GM10266 (cell line): ENCODE results near the gene SCG2.
"Not testable (repeated sequence)": the region's sequence is repeated elsewhere in the genome, so short reads cannot be mapped to it uniquely, and the experiment has no call there.

Experiments used
- DNase-seq: peaks from one replicate; pipeline ENCODE4 v3.0.0; 2012; ENCODE audit errors: extremely low spot score
- CTCF ChIP-seq: IDR thresholded peaks from 2 replicates; pipeline ENCODE4 v1.5.1; 2012; ENCODE audit warnings: mild to moderate bottlenecking, low read depth; ENCODE audit not compliant: control insufficient read depth, insufficient read depth; ENCODE audit errors: missing control alignments

The SCG2 gene

DNA sequence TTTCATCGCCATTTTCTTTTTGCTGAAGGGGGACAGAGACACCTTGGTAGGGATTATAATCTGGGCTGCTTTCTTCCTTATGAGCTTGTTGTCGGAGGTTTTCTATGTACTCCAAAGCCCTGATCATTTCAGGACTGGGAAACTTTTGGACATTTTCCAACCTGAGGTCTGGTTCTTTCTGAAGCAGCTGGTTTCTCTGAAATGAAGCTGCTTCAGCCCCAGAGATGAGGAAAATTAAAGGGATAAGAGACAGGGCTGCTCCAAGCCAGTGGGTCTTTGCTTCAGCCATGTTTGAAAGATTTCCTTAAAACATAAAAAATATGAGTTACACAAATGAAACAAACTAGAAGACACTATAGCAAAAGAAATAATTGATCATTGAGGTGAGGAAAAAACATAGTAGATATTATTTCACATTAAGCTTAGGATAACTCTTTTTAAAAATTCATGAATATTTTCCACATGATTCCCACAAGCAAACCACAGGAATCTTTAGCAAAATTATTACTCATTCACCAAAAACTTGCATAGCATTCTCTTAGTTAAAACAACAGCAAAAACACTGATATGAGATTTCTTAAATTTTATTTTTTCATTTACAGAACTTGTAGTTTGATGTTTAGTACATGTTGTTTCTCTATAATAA lies 3.0 kb downstream of the SCG2 start:
- no peak for DNase-seq
- no peak for TF ChIP-seq CTCF

DNA sequence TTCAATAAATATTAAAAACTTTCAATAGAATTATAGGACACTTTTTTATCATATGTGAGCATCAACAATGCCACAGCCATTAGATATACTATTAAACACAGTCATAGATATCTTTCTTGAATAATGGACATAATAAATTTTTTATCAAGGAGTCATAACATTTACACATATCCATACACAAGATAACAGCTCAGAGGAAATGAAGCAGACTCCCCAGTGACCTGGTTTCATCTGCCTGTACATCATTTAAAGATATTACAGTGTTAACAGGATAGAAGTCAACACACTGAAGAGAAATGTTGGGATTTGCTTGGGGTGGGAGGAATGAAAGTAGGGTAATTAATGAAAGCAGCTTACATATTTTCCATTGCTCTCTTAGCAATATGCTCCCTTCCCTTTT lies 5.1 kb downstream of the SCG2 start:
- no peak for DNase-seq
- TF ChIP-seq CTCF: no peak

GRCh38 chr2:223596208-223596607 lies 6.0 kb downstream of the SCG2 start:
- TF ChIP-seq CTCF: no peak

DNA sequence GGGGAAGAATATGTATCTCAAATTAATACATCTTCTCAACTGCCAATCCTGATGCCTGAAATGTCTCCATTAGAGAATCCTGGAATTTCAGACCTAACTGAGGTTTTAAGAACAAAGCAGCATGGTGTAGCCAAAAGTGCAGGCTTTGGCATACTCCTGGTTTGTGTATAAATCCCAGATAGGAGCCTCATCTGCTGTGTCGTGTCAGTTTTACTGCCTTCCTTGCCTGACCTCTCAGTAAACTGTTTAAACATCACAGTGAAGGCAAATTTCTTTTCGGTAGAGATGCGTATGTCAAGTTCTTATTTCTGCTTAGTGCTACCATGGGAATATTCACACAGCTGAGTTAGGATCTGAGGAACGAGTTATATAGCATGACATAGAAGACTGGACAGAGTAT lies 7.3 kb downstream of the SCG2 start:
- TF ChIP-seq CTCF: no peak
- DNase-seq: no peak

More at GRCh38 chr2:223596208-223596607, 6.0 kb downstream of the SCG2 start:
- no peak for DNase-seq

GRCh38 chr2:223594259-223594658 lies 7.9 kb downstream of the SCG2 start:
- no peak for DNase-seq
- TF ChIP-seq CTCF: no peak

DNA sequence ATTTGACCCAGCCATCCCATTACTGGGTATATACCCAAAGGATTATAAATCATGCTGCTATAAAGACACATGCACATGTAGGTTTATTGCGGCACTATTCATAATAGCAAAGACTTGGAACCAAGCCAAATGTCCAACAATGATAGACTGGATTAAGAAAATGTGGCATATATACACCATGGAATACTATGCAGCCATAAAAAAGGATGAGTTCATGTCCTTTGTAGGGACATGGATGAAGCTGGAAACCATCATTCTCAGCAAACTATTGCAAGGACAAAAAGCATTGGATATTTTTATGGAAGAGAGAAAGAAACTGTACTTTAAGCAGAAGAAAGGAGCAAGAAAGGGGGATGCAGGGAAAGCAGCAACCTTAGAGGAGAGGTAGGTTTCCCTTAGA lies 9.5 kb downstream of the SCG2 start:
- not testable (repeated sequence) for DNase-seq

DNA sequence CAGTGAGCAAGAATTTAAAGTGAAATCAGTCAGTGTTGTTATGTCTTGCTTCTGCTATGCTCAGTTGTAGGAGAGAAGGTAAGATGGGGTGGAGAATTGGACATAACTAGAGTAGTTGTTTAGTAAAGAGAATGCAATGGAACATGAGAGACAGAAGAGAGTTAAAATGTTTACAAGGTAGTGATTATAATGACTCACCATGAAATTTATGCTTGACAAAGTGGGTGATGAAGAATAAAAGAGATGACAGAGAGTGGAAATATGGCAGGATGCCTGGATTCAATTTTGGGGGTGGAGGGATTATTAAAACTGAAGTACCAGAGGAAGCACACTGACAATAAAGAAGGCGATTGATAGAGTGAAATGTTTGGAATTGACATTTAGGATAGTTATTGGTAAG lies 10.6 kb downstream of the SCG2 start:
- no peak for TF ChIP-seq CTCF
- DNase-seq: no peak

GRCh38 chr2:223590964-223591363 lies 11.2 kb downstream of the SCG2 start:
- TF ChIP-seq CTCF: no peak
- DNase-seq: no peak
